Suprapubic skin (tissue), 4 donors: ENCODE results near the gene KCNH8. TPM values are rescaled to one million over a fixed set of nuclear protein-coding genes. Genes with fewer than 3 reads are reported as not detected.
"Not testable (repeated sequence)": the region's sequence is repeated elsewhere in the genome, so short reads cannot be mapped to it uniquely, and the experiment has no call there.

Source experiments
- DNase-seq, 2 donors: peaks; one replicate each; pipeline ENCODE4 v3.0.0-alpha.2; 2019; ENCODE audit warnings: low spot score in 2 of 2
- H3K27ac ChIP-seq: fragments of 200-600 bp; sonication (generic); one replicate; pipeline ENCODE4 v1.5.1; 2019
- H3K27me3 ChIP-seq: fragments of 200-600 bp; sonication (generic); one replicate; pipeline ENCODE4 v1.5.1; 2019
- H3K36me3 ChIP-seq: fragments of 200-600 bp; sonication (generic); one replicate; pipeline ENCODE4 v1.5.1; 2019
- H3K4me1 ChIP-seq: fragments of 200-600 bp; sonication (generic); one replicate; pipeline ENCODE4 v1.5.1; 2019
- H3K4me3 ChIP-seq: fragments of 200-600 bp; sonication (generic); one replicate; pipeline ENCODE4 v1.5.1; 2019; ENCODE audit warnings: mild to moderate bottlenecking
- H3K9me3 ChIP-seq: fragments of 200-600 bp; sonication (generic); one replicate; pipeline ENCODE4 v1.5.1; 2019
- EP300 ChIP-seq: sonication (generic); formaldehyde crosslinking; IDR thresholded peaks from one replicate; pipeline ENCODE4 v1.6.1; 2017; ENCODE audit warnings: antibody characterized with exemption
- POLR2A ChIP-seq, 2 donors: fragments of 450-650 bp; IDR thresholded peaks; one replicate each; pipeline ENCODE4 v1.6.1; 2017; ENCODE audit warnings: antibody characterized with exemption in 2 of 2, mild to moderate bottlenecking in 2 of 2, moderate library complexity in 2 of 2
- POLR2AphosphoS5 ChIP-seq, 3 donors: sonication (generic); formaldehyde crosslinking; IDR thresholded peaks; one replicate each; pipeline ENCODE4 v1.6.1; 2017; ENCODE audit warnings: antibody characterized with exemption in 3 of 3
- WGBS: methylation state at CpG from one replicate; pipeline ENCODE4 v1.1.5; 2018; 5-methylcytosine and 5-hydroxymethylcytosine counted together
- total RNA-seq, 4 donors: library from RNA; depleted of rRNA; stranded (reverse); fragments of >200 nt; gene quantifications; one replicate each; pipeline ENCODE4 v1.1.0, GENCODE V29; 2016
- TF ChIP-seq, protein P1 (sequence below), 2 donors: fragments of 200-600 bp in 1 of 2; fragments of 450-650 bp in 1 of 2; sonication (generic) in 1 of 2; IDR thresholded peaks; one replicate each; pipeline ENCODE4 v1.5.1; 2016 to 2019; ENCODE audit warnings: antibody characterized with exemption in 2 of 2, mild to moderate bottlenecking in 1 of 2, moderate library complexity in 1 of 2

KCNH8 gene
- total RNA-seq, 4 donors from 2014 or later, result 0.40 to 1.6 (median 0.58) TPM

DNA sequence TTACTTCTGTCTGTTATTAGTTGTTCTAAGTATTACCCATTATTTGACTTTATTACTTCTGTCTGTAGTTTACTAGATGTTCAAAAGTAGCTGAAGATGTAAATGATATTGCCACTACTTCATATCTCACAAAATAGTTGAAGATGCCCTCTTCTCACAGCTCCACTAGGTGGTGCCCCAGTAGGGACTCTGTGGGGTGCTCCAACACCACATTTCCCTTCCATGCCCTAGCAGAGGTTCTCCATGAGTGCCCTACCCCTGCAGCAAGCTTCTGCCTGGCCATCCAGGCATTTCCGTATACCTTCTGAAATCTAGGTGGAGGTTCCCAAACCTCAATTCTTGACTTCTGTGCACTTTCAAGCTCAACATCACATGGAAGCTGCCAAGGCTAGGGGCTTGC, 80.8 kb downstream of the KCNH8 start:
- Histone ChIP-seq H3K9me3 (no peaks in the 10 kb centered on the region), H3K4me1 (no peaks in the 10 kb centered on the region), H3K36me3 (no peaks in the 10 kb centered on the region), H3K27me3 (no peaks in the 10 kb centered on the region), H3K4me3 (no peak overlapping the region), H3K27ac (no peak overlapping the region)
- WGBS, result 79% methylated on average over 1 of the region's 1 CpG
- TF ChIP-seq POLR2A (IDR thresholded peaks at IDR 0.05) (no peak), POLR2AphosphoS5 (IDR thresholded peaks at IDR 0.05) (no peak)
- TF ChIP-seq, protein P1, sequence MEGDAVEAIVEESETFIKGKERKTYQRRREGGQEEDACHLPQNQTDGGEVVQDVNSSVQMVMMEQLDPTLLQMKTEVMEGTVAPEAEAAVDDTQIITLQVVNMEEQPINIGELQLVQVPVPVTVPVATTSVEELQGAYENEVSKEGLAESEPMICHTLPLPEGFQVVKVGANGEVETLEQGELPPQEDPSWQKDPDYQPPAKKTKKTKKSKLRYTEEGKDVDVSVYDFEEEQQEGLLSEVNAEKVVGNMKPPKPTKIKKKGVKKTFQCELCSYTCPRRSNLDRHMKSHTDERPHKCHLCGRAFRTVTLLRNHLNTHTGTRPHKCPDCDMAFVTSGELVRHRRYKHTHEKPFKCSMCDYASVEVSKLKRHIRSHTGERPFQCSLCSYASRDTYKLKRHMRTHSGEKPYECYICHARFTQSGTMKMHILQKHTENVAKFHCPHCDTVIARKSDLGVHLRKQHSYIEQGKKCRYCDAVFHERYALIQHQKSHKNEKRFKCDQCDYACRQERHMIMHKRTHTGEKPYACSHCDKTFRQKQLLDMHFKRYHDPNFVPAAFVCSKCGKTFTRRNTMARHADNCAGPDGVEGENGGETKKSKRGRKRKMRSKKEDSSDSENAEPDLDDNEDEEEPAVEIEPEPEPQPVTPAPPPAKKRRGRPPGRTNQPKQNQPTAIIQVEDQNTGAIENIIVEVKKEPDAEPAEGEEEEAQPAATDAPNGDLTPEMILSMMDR (IDR thresholded peaks at IDR 0.05), result no peak
- no peak for DNase-seq

DNA sequence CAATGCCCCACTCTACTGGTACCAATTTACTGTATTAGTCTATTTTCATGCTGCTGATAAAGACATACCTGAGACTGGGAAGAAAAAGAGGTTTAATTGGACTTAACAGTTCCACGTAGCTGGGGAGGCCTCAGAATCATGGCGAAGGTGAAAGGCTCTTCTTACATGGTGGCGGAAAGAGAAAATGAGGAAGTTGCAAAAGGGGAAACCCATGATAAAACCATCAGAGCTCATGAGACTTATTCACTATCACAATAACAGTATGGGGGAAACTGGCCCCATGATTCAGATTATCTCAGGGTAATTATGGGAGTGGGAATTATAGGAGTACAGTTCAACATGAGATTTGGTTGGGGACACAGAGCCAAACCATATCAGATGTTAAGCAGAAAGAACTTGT, 81.6 kb downstream of the KCNH8 start:
- not testable (repeated sequence) for H3K27me3 ChIP-seq, H3K36me3 ChIP-seq, H3K9me3 ChIP-seq, DNase-seq, H3K4me1 ChIP-seq, H3K4me3 ChIP-seq, H3K27ac ChIP-seq
- WGBS, result 72% methylated on average over 3 of the region's 3 CpGs

DNA sequence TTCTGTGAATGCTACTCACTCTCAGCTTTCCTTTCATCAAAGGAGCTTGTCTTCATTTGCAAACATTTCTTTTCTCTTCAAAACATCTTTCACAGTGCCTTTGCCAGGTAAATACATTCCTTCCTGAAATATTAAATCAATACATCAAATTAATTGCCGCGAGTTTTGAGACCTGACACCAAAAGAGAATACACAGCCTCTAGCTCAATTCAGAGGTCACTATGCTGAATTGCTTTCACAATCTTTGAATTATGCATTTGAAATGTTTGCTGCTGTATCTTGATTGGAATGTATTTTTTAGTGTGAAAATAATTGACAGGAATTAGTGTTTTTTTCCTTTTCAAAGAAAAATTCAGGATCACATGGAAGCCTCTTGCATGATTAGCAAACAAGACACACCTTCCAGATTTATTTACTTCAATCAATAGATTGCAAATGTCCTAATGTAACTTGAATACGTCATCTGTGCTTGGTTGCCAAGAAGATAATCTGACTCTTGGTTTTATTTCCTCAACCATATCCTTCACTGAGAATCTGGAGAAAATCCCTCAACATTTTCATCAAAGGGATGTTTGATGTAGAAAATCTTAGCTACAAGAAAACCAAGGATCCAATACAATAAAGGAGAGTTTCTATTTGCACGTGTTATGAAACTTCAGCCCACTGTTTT, 83.6 kb downstream of the KCNH8 start:
- Histone ChIP-seq H3K27me3 (no peaks in the 10 kb centered on the region), H3K9me3 (no peaks in the 10 kb centered on the region), H3K27ac (no peak overlapping the region), H3K4me1 (no peaks in the 10 kb centered on the region), H3K4me3 (no peak overlapping the region), H3K36me3 (no peaks in the 10 kb centered on the region)
- TF ChIP-seq, protein P1 (IDR thresholded peaks at IDR 0.05), result no peak
- no peak for TF ChIP-seq EP300
- no peak for TF ChIP-seq POLR2AphosphoS5 (IDR thresholded peaks at IDR 0.05)
- TF ChIP-seq POLR2A (IDR thresholded peaks at IDR 0.05), result no peak
- DNase-seq, result no peak
- WGBS, result 52% methylated on average over 4 of the region's 4 CpGs

DNA sequence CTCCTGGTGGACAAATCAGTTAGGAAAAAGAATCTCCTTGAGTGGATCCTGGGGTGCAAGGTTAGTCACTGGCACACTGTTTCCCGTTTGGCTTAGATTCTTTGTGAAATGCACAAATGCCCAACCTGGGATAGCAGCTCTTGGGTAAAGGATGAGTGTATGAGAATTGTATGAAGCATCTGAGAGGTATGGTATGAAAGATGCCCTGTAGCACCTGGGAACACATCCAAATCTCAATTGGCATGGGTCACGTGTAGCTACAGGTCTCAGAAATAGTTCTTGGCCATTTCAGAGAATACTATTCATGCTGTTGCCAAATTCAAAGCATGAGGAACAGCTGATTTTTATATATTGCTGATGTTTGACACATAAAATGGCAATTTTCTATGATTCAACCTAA, 84.3 kb downstream of the KCNH8 start:
- TF ChIP-seq EP300 (no peak), POLR2AphosphoS5 (IDR thresholded peaks at IDR 0.05) (no peak), POLR2A (IDR thresholded peaks at IDR 0.05) (no peak)
- TF ChIP-seq, protein P1 (IDR thresholded peaks at IDR 0.05), result no peak
- DNase-seq, result no peak
- no peak overlapping the region for H3K27ac ChIP-seq

DNA sequence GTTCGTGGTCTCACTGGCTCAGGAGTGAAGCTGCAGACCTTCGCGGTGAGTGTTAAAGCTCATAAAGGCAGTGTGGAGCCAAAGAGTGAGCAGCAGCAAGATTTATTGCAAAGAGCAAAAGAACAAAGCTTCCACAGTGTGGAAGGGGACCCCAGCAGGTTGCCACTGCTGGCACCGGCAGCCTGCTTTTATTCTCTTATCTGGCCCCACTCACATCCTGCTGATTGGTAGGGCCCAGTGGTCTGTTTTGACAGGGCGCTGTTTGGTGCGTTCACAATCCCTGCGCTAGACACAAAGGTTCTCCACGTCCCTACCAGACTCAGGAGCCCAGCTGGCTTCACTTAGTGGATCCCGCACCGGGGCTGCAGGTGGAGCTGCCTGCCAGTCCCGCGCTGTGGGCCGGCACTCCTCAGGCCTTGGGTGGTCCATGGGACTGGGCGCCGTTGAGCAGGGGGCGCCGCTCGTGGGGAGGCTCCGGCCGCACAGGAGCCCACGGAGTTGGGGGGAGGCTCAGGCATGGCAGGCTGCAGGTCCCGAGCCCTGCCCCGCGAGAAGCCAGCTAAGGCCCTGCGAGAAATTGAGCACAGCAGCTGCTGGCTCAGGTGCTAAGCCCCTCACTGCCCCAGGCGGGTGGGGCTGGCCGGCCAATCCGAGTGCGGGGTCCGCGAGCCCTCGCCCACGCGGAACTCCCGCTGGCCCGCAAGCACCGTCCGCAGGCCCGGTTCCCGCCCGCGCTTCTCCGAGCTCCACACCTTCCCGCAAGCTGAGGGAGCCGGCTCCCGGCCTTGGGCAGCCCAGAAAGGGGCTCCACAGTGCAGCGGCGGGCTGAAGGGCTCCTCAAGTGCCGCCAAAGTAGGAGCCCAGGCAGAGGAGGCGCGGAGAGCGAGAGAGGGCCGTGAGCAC, 85.8 kb downstream of the KCNH8 start:
- H3K9me3 ChIP-seq, H3K36me3 ChIP-seq, H3K27me3 ChIP-seq, H3K27ac ChIP-seq, DNase-seq, H3K4me3 ChIP-seq, H3K4me1 ChIP-seq: not testable (repeated sequence)
- 93% methylated on average over 32 of the region's 53 CpGs for WGBS

More for the DNA sequence above, 84.3 kb downstream of the KCNH8 start:
- Histone ChIP-seq H3K4me3 (no peak overlapping the region), H3K4me1 (no peaks in the 10 kb centered on the region), H3K27me3 (no peaks in the 10 kb centered on the region), H3K9me3 (no peaks in the 10 kb centered on the region), H3K36me3 (no peaks in the 10 kb centered on the region)
- 28% methylated on average over 2 of the region's 2 CpGs for WGBS

DNA sequence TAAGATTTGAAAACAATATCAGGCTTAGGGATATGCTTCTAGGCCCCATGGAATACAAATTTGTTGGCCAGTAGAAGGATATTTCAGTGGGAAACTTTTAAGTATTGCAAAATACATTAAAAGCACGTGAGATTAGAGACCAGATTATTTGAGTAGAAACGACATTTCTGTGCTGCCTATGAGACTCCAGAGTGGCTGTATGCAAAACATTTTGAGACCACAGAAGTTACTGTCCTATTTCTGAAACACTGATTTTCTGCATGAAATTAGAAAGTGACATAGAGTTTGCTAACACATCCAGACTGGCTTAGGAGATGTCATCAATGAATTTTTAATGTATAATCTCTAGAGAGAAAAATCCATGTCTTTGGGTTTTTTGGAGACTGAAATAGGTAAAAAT, 99.8 kb downstream of the KCNH8 start:
- Histone ChIP-seq H3K9me3 (no peaks in the 10 kb centered on the region), H3K27me3 (no peaks in the 10 kb centered on the region), H3K27ac (no peak overlapping the region), H3K4me3 (no peak overlapping the region), H3K4me1 (no peaks in the 10 kb centered on the region), H3K36me3 (no peaks in the 10 kb centered on the region)
- TF ChIP-seq POLR2AphosphoS5 (IDR thresholded peaks at IDR 0.05) (no peak), EP300 (no peak), POLR2A (IDR thresholded peaks at IDR 0.05) (no peak)
- TF ChIP-seq, protein P1 (IDR thresholded peaks at IDR 0.05), result no peak
- no peak for DNase-seq
- 88% methylated on average over 2 of the region's 2 CpGs for whole genome bisulfite sequencing
